Measurements from ENCODE around the gene BCAR1.

- TF ChIP-seq CTCF (conservative IDR thresholded peaks at IDR 0.05; ENCODE audit: low read length), result no peak
- no peak for TF ChIP-seq EZH2phosphoT487 (IDR thresholded peaks at IDR 0.05; ENCODE audit: borderline replicate concordance)
Observed at GRCh38 chr16:75239542-75240122, 11.8 kb downstream of the BCAR1 start.
